A673 (cell line): Measurements from ENCODE around the gene CCDC137. TPM values are rescaled to one million over a fixed set of nuclear protein-coding genes. Genes with fewer than 3 reads are reported as not detected.

Experiments
- BruUV-seq: library from RNA; stranded (reverse); fragments of 400-500 nt; replicated peaks from 2 replicates; lab custom pipeline; 2021; lab: Mats Ljungman, UMichigan
- CTCF ChIA-PET: fragments of 300-600 bp; sonication (Branson Sonifier 250); formaldehyde crosslinking; loops from one replicate; lab custom pipeline; 2022; ENCODE audit warnings: antibody characterized with exemption; lab: Charles Lee
- POLR2A ChIA-PET: fragments of 300-600 bp; sonication (Branson Sonifier 250); formaldehyde crosslinking; loops from one replicate; lab custom pipeline; 2022; ENCODE audit warnings: antibody characterized with exemption; ENCODE audit not compliant: low non-redundant PET; lab: Charles Lee
- DNase-seq: peaks from one replicate; pipeline ENCODE4 v3.0.0-alpha.2; 2015; ENCODE audit warnings: low spot score
- H3K27ac ChIP-seq: fragments of 200-600 bp; sonication (generic); 2 replicates; pipeline ENCODE4 v1.5.1; 2016; ENCODE audit warnings: mixed run types, low read depth, mild to moderate bottlenecking, mixed read lengths, antibody characterized with exemption, low read length; ENCODE audit not compliant: poor library complexity, severe bottlenecking
- H3K27me3 ChIP-seq: fragments of 200-600 bp; sonication (generic); replicated peaks from 2 replicates; pipeline ENCODE4 v1.6.1; 2017; ENCODE audit warnings: mixed run types, low read depth, mild to moderate bottlenecking, mixed read lengths, antibody characterized with exemption, low read length; ENCODE audit not compliant: insufficient read depth, poor library complexity
- H3K36me3 ChIP-seq: fragments of 200-600 bp; sonication (generic); 2 replicates; pipeline ENCODE4 v1.6.1; 2016; ENCODE audit warnings: mixed run types, mild to moderate bottlenecking, mixed read lengths, antibody characterized with exemption, low read length; ENCODE audit not compliant: insufficient read depth, poor library complexity, severe bottlenecking
- H3K4me1 ChIP-seq: fragments of 200-600 bp; sonication (generic); 2 replicates; pipeline ENCODE4 v1.6.1; 2017; ENCODE audit warnings: mixed run types, mild to moderate bottlenecking, mixed read lengths, antibody characterized with exemption, low read length; ENCODE audit not compliant: insufficient read depth, poor library complexity, severe bottlenecking
- H3K4me3 ChIP-seq: fragments of 200-600 bp; sonication (generic); 2 replicates; pipeline ENCODE4 v1.5.1; 2016; ENCODE audit warnings: low read depth, mixed run types, mild to moderate bottlenecking, mixed read lengths, low read length; ENCODE audit not compliant: poor library complexity, severe bottlenecking
- H3K9me3 ChIP-seq: fragments of 200-600 bp; sonication (generic); 2 replicates; pipeline ENCODE4 v1.6.1; 2016; ENCODE audit warnings: mixed run types, low read depth, mild to moderate bottlenecking, mixed read lengths, antibody characterized with exemption, low read length; ENCODE audit not compliant: poor library complexity, severe bottlenecking
- CTCF ChIP-seq: fragments of 300-800, 200-600 bp; sonication (generic); conservative IDR thresholded peaks from 2 replicates; pipeline ENCODE4 v1.5.1; 2017; ENCODE audit warnings: low read depth, mild to moderate bottlenecking, antibody characterized with exemption, low read length, moderate library complexity, mixed read lengths
- EZH2 ChIP-seq: fragments of 200-600 bp; sonication (generic); IDR thresholded peaks from 2 replicates; pipeline ENCODE4 v1.6.1; 2017; ENCODE audit warnings: borderline replicate concordance, low read depth, mild to moderate bottlenecking, mixed read lengths, antibody characterized with exemption, low read length; ENCODE audit not compliant: poor library complexity, severe bottlenecking
- intact Hi-C: fragments of 100-400 bp; cut with micrococcal nuclease; formaldehyde crosslinking; loops from one replicate; pipeline ENCODE4 v1.10.0; 2022; ENCODE audit not compliant: unreplicated experiment
- total RNA-seq: library from RNA; stranded (reverse); gene quantifications from 2 replicates; pipeline ENCODE4 v1.2.3, GENCODE V29; 2021

CCDC137 gene
- total RNA-seq, 1 experiment from 2014 or later: 56.3 TPM

DNA sequence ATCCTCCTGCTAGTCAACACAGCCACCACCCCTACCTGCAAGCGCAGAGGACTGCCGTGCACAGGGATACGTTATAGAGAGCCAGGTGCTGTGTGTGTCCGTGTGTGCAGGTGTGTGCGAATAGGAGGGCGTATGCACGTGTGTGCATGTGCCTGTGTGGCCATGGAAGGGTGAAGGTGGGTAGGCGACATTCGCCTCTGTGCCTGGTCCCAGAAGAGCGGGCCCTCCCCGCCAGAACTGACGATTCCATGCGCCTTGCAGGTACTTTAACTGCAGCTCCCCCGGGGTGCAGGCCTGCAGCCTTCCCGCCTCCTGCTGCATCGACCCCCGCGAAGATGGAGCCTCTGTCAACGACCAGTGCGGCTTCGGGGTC lies 18.9 kb upstream of the CCDC137 start:
- Histone ChIP-seq H3K27ac (no peak overlapping the region), H3K36me3 (no peaks in the 10 kb centered on the region), H3K4me3 (no peak overlapping the region), H3K4me1 (no peaks in the 10 kb centered on the region), H3K27me3 (peaks cover 6% of the 10 kb centered on the region), H3K9me3 (no peaks in the 10 kb centered on the region)
- no TSS peak for BruUV-seq
- DNase-seq: no peak
- ChIA-PET CTCF (no interaction called here), POLR2A (no interaction called here)
- TF ChIP-seq CTCF: no peak
- intact Hi-C loops: no loop called here

DNA sequence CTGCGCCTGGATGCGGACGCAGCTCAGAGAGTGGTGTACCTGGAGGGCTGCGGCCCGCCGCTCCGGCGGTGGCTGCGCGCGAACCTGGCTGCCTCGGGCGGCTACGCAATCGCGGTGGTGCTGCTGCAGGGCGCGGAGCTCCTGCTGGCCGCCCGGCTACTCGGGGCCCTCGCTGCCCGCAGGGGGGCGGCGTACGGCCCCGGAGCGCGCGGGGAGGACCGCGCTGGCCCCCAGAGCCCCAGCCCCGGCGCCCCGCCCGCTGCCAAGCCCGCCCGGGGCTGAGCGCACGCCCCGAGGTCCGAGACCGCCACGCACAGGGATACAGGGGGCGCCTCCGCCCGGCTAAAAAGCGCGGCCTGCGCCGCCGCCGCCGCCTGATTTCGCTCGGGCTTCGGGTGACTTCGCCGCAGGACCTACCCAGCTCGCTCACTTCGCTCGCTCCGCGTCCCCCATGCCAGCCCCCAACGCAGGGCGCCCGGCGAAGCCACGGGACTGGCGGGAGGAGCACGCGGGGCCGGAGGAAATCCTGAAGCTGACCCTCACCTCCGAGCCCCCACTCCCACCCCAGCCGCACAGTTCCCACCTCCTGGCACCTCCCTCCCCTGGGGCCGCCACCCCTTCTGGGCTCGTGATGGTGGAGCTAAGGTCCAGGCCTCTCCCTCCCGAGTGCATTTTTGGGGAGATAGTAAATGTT lies 18.4 kb upstream of the CCDC137 start:
- H3K9me3 ChIP-seq: no peaks in the 10 kb centered on the region
- TF ChIP-seq CTCF: no peak
- TF ChIP-seq EZH2: no peak
- POLR2A ChIA-PET: interaction anchor here (0.6 kb wide), 1 partner anchor 12 kb away, joined by 3 read pairs; no protein-coding TSS in a partner anchor
- DNase-seq: no peak
- intact Hi-C loops: no loop called here
- H3K36me3 ChIP-seq: no peaks in the 10 kb centered on the region
- CTCF ChIA-PET: no interaction called here
- no TSS peak for BruUV-seq
- H3K27ac ChIP-seq: no peak overlapping the region
- no peak overlapping the region for H3K4me3 ChIP-seq
- H3K27me3 ChIP-seq: peaks cover 6% of the 10 kb centered on the region
- H3K4me1 ChIP-seq: no peaks in the 10 kb centered on the region

DNA sequence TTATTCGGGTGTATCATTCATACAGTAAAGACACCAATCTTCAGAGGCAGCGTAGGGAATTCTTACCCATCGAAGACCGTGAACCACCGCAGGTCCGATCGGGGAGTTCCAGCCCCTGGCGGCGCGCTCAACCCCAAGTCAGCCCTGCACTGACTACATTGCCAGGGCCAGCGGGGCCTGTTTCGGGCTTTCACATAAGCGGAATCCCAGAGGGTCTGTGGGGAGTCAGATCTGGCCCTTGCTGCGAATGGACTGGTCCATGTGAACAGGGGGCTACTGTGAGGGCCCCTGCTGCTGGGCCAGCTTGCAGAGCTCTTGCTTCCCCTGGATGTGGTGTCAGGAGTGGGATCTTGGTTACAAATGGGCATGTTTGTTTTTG lies 17.8 kb upstream of the CCDC137 start:
- ChIA-PET CTCF (no interaction called here), POLR2A (interaction anchor here (0.6 kb wide), 1 partner anchor 12 kb away, joined by 3 read pairs; no protein-coding TSS in a partner anchor)
- Histone ChIP-seq H3K4me1 (no peaks in the 10 kb centered on the region), H3K4me3 (no peak overlapping the region), H3K36me3 (no peaks in the 10 kb centered on the region), H3K27ac (no peak overlapping the region), H3K9me3 (no peaks in the 10 kb centered on the region), H3K27me3 (peaks cover 6% of the 10 kb centered on the region)
- intact Hi-C loops: no loop called here
- BruUV-seq: no TSS peak
- no peak for TF ChIP-seq EZH2
- TF ChIP-seq CTCF: no peak
- DNase-seq: no peak
